Measurements from ENCODE around the gene ESF1.

Gene ESF1

DNA sequence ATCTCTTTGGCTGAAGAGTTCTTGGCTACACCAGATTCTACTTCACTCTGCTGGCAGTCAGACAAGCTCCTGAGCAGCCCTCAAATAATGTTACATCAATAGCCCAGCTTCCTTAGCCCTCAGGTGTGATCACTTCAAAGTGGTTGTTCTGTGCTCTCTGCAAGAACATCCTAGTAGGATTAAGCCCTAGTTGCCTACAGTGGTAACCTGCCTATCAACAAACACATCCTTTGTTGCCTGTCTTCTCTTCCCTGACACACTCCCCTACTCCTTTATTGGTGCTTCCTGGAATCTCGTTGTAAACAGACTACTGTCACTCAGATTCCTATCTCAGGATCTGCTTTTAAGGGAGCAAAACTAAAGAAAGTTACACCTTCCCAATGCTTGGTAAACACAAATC, 100.9 kb downstream of the ESF1 start:
- DNase-seq (ENCODE audit: extremely low spot score) = no peak
- POLR2A ChIA-PET = no interaction called here
- CTCF ChIA-PET = interaction anchor here (0.6 kb wide), 1 partner anchor 221 kb away, joined by 3 read pairs; no protein-coding TSS in a partner anchor
- TF ChIP-seq FOXM1 (IDR thresholded peaks at IDR 0.05; ENCODE audit: borderline replicate concordance) = no peak
- TF ChIP-seq NFRKB (IDR thresholded peaks at IDR 0.05) = no peak
- TF ChIP-seq BHLHE40 (IDR thresholded peaks at IDR 0.05; ENCODE audit: borderline replicate concordance) = no peak
- no peak for TF ChIP-seq SUZ12 (IDR thresholded peaks at IDR 0.05)
- TF ChIP-seq ELF4 (IDR thresholded peaks at IDR 0.05) = no peak
- TF ChIP-seq L3MBTL2 (conservative IDR thresholded peaks at IDR 0.05) = no peak
- TF ChIP-seq, protein P1, sequence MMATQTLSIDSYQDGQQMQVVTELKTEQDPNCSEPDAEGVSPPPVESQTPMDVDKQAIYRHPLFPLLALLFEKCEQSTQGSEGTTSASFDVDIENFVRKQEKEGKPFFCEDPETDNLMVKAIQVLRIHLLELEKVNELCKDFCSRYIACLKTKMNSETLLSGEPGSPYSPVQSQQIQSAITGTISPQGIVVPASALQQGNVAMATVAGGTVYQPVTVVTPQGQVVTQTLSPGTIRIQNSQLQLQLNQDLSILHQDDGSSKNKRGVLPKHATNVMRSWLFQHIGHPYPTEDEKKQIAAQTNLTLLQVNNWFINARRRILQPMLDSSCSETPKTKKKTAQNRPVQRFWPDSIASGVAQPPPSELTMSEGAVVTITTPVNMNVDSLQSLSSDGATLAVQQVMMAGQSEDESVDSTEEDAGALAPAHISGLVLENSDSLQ (IDR thresholded peaks at IDR 0.05) = no peak
- TF ChIP-seq SP1 (IDR thresholded peaks at IDR 0.05) = no peak
- no peak for TF ChIP-seq LEF1 (IDR thresholded peaks at IDR 0.05; ENCODE audit: borderline replicate concordance)

DNA sequence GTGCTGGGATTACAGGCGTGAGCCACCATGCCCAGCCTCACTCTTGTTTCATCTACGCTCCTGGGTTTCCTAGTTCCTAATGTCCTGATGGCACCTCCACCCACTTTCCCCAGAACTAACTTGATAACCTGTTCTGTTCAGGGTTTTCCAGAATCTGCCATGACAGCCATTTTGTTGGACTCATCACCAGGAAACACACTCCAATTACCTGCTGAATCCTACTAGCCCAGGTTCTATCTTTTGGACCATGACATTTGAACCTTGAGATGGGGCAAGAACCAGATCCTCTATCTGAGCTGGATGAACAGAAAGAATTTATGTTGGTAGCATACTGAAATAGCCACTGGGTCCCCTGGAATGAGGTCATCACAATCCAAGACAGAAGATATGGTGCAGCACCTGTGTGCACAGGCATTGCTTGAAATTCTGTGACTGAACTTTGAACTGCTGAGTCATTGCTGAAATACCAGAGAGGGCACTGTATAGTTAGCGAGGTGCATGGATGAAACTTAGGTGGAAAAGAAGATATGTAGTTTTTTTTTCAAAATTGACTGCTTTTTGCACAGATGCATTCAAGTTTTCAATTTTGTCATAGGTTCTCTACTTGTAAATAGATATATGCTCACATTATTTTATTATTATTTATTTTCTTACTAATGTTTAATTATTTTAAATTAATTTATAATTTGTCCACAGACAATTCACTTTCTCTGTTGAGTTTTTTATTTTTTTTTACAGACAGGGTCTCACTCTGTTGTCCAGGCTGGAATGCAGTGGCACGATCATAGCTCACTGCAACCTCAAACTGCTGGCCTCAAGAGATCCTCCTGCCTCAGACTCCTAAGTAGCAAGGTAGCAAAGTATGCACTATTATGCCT, 103.2 kb downstream of the ESF1 start:
- CTCF ChIA-PET = no interaction called here
- TF ChIP-seq SUZ12 (IDR thresholded peaks at IDR 0.05) = no peak
- TF ChIP-seq, protein P1 (IDR thresholded peaks at IDR 0.05) = no peak
- no peak for TF ChIP-seq ZNF384 (IDR thresholded peaks at IDR 0.05)
- no peak for TF ChIP-seq HDGF (IDR thresholded peaks at IDR 0.05; ENCODE audit: borderline replicate concordance)
- no peak for TF ChIP-seq BHLHE40 (IDR thresholded peaks at IDR 0.05; ENCODE audit: borderline replicate concordance)
- TF ChIP-seq NFRKB (IDR thresholded peaks at IDR 0.05) = no peak
- no peak for TF ChIP-seq SP1 (IDR thresholded peaks at IDR 0.05)
- no peak for TF ChIP-seq CTBP1 (IDR thresholded peaks at IDR 0.05; ENCODE audit: borderline replicate concordance)
- TF ChIP-seq FOXA1 (IDR thresholded peaks at IDR 0.05) = no peak
- no peak for TF ChIP-seq ARNT (IDR thresholded peaks at IDR 0.05)
- no peak for TF ChIP-seq TARDBP (IDR thresholded peaks at IDR 0.05)
- TF ChIP-seq LEF1 (IDR thresholded peaks at IDR 0.05; ENCODE audit: borderline replicate concordance) = no peak
- TF ChIP-seq ELF4 (IDR thresholded peaks at IDR 0.05) = no peak
- TF ChIP-seq L3MBTL2 (conservative IDR thresholded peaks at IDR 0.05) = no peak
- no peak for TF ChIP-seq FOXK2 (IDR thresholded peaks at IDR 0.05)
- no peak for TF ChIP-seq FOXM1 (IDR thresholded peaks at IDR 0.05; ENCODE audit: borderline replicate concordance)

DNA sequence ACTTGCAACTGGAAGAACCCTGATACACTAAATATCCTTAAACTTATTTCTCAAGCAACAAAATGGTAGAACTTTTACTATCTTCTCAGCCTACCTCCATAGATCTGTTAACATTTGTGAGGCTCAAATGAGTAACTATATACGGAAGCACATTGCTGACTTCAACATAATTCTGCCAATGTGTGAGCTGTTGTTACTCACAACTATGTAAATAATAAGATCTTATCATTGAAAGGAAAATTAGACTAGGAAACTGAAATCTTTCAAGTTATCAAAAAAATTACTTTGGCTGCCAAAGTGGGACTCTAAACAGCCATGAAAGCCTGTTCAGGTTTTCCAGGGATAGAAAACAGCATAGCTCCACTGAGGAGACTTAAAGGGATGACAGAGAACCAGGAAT, 105.8 kb downstream of the ESF1 start:
- TF ChIP-seq L3MBTL2 (conservative IDR thresholded peaks at IDR 0.05) (no peak), ARNT (IDR thresholded peaks at IDR 0.05) (no peak), HDGF (IDR thresholded peaks at IDR 0.05; ENCODE audit: borderline replicate concordance) (no peak), FOXM1 (IDR thresholded peaks at IDR 0.05; ENCODE audit: borderline replicate concordance) (no peak), SUZ12 (IDR thresholded peaks at IDR 0.05) (no peak), NFRKB (IDR thresholded peaks at IDR 0.05) (no peak), SP1 (IDR thresholded peaks at IDR 0.05) (no peak), CTBP1 (IDR thresholded peaks at IDR 0.05; ENCODE audit: borderline replicate concordance) (no peak), BHLHE40 (IDR thresholded peaks at IDR 0.05; ENCODE audit: borderline replicate concordance) (no peak), FOXA1 (IDR thresholded peaks at IDR 0.05) (no peak), ZNF384 (IDR thresholded peaks at IDR 0.05) (no peak), FOXK2 (IDR thresholded peaks at IDR 0.05) (no peak)
- TF ChIP-seq, protein P1 (IDR thresholded peaks at IDR 0.05) = no peak
- no peak for DNase-seq (ENCODE audit: extremely low spot score)
- CTCF ChIA-PET = no interaction called here
- POLR2A ChIA-PET = no interaction called here

More for the DNA sequence above, 103.2 kb downstream of the ESF1 start:
- DNase-seq (ENCODE audit: extremely low spot score) = no peak
- POLR2A ChIA-PET = no interaction called here

DNA sequence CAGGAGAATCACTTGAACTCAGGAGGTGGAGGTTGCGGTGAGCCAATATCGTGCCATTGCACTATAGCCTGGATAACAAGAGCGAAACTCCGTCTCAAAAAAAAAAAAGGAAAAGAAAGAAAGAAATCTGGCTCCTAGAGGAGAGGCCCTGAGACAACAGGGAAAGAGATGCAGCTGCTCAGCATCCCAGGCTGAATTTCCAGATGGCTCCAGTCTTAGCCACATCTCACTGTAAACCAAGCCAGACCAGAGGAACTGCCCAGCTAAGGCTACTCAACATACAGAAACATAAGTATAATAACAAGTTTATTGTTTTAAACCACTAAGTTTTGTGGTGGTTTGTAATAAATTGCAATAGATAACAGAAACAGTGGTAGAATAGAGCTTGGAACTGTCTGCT, 107.5 kb downstream of the ESF1 start:
- TF ChIP-seq HDGF (IDR thresholded peaks at IDR 0.05; ENCODE audit: borderline replicate concordance) (no peak), BHLHE40 (IDR thresholded peaks at IDR 0.05; ENCODE audit: borderline replicate concordance) (no peak), FOXA1 (IDR thresholded peaks at IDR 0.05) (no peak), SUZ12 (IDR thresholded peaks at IDR 0.05) (no peak), ZNF384 (IDR thresholded peaks at IDR 0.05) (no peak), FOXM1 (IDR thresholded peaks at IDR 0.05; ENCODE audit: borderline replicate concordance) (no peak)
- TF ChIP-seq, protein P1 (IDR thresholded peaks at IDR 0.05) = no peak
- ChIA-PET POLR2A (no interaction called here), CTCF (no interaction called here)
- no peak for DNase-seq (ENCODE audit: extremely low spot score)

DNA sequence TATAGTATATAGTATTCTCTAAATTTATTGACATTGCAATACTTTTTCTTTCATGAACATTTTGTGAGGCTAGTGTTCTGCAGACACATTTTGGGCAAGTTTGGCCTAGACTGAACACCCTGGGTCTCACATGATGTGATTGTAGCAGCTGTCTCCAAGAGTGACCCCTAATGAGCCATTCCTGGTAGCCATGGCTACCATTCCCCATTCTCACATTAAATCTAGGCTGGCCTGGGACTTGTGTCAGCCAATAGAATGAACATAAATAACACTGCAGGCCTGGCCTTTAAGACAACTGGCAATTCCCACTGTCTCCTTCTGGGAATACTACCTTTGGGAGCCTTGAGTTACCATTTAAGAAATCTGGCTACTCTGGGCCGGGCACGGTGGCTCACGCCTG, 108.0 kb downstream of the ESF1 start:
- ChIA-PET POLR2A (no interaction called here), CTCF (no interaction called here)
- TF ChIP-seq SP1 (IDR thresholded peaks at IDR 0.05) (no peak), NFRKB (IDR thresholded peaks at IDR 0.05) (no peak), LEF1 (IDR thresholded peaks at IDR 0.05; ENCODE audit: borderline replicate concordance) (no peak), FOXM1 (IDR thresholded peaks at IDR 0.05; ENCODE audit: borderline replicate concordance) (no peak), FOXA1 (IDR thresholded peaks at IDR 0.05) (no peak), SUZ12 (IDR thresholded peaks at IDR 0.05) (no peak), FOXK2 (IDR thresholded peaks at IDR 0.05) (no peak), ELF4 (IDR thresholded peaks at IDR 0.05) (no peak), TARDBP (IDR thresholded peaks at IDR 0.05) (no peak), BHLHE40 (IDR thresholded peaks at IDR 0.05; ENCODE audit: borderline replicate concordance) (no peak), ZNF384 (IDR thresholded peaks at IDR 0.05) (no peak), HDGF (IDR thresholded peaks at IDR 0.05; ENCODE audit: borderline replicate concordance) (no peak)
- TF ChIP-seq, protein P1 (IDR thresholded peaks at IDR 0.05) = no peak
- DNase-seq (ENCODE audit: extremely low spot score) = no peak

Measured in HEK293T (cell line).